AG20443 (cell line): ENCODE results near the gene FBXW11.

Source experiments
- DNase-seq: peaks from one replicate; pipeline ENCODE4 v3.0.0; 2012; ENCODE audit warnings: low spot score, mixed read lengths

The FBXW11 gene

DNA sequence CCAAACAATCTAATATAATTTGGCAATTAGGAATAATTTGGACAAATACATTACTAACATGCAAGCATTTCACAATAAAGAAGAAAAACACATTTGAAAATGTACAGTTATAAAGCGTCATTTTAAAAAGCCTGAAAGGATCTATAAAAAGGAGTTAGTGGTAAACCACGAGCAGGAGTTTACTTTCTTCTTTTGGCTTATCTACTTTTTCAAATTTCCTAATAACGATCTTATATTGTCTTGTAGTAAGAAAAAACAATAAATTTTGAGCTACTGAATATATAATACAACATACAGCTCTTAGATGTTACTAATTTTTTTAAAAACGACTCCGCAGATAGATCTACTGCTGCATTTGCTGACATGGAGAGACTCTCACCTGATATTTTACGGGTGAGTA is 141.0 kb downstream of the FBXW11 start:
- no peak for DNase-seq

DNA sequence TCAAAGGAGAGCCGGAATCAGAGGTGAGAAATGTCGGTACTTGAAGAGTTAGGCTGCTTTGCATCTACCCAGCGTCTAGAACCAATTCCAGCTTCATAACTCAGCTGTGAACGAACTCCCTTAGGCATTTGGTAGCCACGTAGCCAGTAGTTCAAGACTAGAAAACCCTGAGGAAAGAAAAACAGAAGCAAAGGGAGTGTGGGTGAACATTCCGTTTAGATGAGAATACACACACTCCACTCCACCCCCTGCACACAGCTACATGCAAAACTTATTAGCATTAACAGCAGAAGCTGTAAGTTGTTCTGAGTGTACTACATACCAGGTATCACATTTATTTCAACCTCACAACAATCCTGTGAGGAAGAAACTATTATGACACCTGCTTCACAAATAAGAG is 142.5 kb downstream of the FBXW11 start:
- DNase-seq: peak; percentile 78

DNA sequence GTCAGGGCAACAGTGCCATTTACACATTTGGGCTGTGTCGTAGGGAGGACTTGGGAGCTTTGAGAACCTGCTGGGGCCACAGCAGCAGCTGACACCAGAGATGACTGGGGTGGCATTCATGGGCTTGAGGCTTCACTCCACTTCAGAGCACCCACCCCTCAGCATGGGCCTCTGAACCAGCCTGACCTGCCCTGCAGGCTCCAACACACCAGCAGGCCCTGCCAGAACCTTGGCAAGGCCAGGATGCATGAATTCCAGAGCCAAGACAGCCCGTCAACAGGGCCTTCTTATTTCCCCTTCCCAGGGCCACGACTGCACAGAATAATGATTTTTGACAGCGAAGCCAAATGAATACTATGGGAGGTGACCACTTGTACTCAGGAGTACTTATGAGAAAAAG is 143.8 kb downstream of the FBXW11 start:
- DNase-seq: no peak

DNA sequence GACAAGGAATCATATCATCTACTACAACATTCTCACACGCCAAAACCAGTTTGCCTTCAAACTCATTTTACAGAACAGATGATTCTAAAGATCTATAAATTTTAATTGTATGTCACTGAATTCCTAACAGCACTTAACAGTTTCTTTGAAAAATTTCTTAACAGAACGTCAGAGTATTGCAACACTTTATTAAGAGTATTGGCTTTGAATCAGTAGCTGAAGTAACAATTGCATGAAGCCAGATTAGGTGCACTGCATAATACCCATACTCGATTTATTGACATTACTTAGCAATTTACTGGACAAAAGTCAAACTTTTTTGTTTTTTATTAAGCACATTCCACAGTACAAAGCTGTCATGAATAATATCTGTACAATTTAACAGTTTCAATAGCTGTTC is 145.1 kb downstream of the FBXW11 start:
- DNase-seq: no peak

DNA sequence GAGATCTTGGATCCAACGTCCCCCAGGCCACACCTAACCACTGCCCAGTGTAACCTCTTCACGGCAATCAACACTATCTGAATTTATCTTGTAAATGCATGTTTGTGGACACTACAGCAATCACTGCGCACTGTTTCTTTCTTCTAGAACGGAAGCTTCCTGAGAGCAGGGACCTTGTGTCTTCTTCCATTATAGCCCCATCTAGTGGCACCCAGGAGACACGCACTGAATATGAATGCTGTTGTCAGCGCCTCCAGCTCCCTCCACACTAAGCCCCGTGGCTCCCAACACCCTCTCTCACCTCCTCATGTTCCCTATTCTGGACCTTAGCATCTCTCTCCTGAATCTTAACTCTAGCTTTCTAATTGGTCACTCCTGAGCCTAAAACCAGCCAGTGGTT is 148.1 kb downstream of the FBXW11 start:
- no peak for DNase-seq

DNA sequence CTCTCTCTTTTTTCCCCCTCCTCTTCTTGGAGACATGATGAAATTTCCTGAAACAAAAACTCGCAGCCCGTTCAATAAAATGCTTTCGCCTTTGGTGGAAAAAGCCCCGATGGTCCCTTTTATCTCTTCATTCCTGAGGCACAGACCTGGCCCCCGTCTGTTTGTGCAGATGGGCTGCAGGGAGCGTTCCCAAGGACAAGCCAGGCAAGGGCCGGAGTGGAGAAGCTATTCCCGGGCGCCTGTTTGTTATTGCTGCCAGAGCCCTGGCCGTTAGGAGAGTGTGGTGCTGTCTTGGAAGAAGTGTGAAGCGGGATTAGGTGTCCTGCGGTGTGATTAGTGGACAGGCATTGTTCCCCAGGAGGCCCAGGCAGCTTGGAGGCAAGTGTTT is 149.0 kb downstream of the FBXW11 start:
- DNase-seq: no peak

DNA sequence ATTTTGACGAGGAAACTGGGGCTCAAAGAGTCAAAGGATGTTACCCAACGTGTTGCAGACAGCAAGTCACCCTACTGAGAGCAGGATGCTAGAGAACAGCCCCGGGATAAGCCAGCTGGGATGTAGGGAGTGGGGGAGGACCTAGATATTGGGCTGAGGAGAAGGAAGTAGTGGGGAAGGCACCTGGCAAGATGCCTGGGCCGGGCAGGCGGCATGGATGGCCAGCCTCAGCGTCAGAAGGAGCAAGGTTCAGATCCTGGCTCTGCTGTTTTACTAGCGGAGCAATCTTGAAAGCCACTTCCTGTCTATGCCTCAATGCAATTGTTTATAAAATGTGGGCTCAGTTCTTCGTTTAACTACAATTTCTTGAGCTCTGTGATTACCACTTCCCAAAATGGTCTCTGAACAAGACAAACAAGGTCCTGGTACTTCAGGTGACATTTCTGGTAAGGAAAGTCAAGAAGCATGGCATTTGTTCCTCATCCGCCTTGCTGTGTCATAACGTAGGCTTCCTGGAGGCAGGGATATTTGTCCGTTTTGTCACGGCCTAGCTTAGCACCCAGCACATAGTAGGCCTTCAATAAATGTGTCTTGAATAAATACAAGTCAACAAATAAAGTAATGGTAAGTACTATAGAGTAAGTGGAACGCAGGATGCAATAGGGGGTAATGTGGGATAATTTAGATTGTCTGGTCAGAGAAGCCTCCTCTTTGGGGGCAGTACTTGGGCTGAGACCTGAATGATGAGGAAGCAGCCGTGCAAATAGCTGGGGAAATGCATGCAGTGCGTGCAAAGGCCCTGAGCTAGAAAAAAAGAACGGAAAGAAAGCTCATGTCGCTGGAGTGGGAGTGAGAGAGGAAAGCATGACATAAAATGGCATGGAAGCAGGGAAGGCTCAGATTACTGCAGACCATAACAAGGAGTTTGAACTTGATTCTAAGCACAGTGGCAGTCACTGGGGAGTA is 150.4 kb downstream of the FBXW11 start:
- DNase-seq: no peak

DNA sequence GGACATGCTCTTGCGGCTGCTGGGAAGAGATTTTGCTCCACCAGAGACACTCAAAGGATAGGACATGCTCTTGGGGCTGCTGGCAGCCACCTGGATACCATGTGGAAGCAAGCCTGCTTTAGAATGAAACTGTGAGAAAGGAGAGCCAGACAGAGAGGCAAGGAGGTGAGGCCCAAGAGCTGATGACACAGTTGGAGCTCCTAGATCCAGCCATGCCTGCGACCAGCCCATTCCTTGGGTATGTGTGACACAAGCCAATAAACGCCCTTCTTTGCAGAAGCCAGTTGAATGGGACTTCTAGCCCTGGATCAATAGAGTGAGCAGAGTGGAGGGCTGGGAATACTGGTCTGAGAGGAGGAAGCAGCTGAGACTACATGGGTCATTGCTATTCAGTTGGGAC is 151.2 kb downstream of the FBXW11 start:
- no peak for DNase-seq

DNA sequence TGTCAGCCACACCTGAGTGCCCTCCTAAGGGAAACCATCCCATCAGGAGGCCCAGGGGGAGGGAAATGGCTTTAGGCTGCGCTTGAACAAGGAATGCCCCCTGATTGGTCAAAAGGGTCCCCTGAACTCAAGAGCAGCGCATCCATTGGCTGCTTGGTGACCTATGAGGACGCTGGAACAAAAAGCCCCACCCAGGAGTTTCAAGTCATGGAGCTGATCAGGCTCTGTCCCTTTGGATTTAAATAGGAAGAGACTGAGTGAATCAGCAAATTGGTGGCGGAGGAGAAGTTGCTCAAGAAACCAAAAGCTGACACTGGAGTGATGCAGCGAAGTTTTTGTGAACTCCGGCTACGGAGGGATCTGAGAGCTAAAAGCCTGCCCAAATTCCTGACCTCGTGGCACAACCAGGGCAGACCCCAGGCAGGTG is 154.2 kb downstream of the FBXW11 start:
- no peak for DNase-seq

DNA sequence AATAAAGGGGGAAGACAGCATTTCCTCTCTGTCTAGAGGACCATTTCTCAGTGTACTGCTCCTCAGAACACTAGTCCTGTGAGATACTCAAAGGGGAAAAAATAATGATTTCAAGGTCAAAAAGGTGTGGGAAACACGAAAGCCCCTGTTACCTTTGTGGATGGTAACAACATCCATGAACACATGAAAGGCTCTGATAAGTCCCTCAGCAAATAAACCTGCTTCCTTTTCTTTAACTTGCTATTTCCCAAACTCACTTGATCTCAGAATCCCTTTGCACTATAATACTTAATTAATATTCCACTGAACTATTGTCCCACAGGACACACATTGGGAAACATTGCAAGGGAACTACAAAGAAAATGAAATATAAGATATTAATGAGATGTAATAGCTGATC is 155.2 kb downstream of the FBXW11 start:
- no peak for DNase-seq

DNA sequence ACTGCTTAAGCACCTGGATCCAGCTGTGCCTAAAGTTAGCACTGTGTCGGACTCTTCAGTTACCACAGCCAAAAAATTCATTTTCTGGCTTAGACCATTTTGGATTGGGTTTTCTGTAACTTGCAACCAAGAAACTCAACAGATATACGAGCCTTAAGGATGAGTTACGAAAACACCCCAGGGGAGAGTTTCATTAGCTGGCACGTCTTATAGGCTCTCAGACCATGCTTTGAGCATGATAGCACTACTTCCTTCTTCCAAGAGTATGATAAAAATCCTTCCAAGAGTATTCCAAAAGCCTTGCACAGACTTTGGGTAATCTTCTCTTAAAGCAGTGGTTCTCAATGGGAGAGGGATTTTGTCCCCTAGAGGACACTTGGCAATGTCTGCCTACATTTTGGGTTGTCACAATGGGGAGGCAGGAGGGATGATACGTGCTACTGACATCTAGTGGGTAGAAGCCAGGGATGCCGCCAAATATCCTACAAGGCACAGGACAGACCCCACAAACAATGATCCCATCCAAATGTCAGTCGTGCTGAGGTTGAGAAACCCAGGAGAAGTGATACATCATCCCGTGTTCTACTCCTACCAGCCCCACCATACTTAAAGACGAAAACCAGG is 156.0 kb downstream of the FBXW11 start:
- DNase-seq: no peak

DNA sequence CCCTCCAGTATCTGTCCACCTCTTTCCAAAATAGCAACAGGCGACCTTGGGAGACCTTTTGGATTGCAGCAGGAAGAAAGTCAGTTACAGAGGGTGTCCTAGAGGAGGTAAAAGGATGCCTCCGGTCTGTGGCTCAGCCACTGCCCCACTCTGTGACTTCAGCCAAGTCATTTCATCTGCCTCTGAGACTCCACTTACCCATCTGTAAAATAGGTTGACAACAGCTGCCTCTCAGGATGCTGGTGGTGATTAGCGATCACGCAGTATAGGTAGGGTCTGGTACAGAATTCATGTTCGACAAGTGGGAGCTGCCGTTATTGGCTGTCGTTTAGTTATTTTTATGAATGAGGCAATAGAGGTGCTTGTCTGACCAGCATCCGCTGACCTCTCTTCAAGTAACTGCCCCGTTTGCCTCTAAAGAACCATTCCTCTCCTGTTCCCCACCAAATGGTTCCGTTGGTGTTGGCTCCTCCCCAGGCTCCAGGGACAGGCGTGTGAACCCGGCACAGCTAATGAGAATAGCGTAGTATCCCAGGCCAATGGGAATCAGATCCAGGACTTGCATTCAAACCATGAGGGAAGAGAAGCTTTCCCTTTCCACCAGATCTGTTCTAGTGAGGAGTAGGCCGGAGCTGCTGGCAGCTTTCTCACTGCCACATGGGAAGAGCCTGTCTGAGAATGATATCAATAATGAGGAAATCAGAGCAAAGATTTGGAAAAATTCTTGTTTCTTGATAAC is 156.7 kb downstream of the FBXW11 start:
- DNase-seq: no peak

DNA sequence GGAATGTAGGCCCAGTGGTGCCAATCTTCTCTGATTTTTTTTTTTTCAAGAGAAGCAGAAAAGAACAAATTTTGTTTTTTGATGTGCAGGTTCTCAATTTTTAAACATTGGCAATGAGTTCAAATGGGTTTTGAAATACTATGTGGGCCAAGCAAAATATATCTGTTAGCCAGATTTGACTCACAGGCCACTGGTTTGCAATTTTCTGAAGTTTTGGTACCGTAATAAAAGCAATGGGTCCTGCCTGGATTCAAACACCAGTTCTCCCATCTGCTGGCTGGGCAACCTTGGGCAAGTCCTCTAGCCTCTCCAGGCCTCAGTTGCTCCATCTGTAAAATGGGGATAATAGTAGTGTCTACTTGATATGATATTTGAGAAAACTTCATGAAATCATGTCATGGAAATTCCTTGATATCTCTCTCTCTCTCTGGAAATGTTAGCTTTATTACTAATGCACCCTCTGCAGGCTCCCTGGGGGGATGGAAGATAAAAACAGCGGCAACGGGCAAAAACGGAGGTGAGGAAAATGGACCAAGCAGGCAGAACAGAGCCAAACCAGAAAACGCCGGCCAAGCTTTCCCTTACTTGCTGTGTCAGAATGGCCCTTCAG is 157.4 kb downstream of the FBXW11 start:
- DNase-seq: no peak

DNA sequence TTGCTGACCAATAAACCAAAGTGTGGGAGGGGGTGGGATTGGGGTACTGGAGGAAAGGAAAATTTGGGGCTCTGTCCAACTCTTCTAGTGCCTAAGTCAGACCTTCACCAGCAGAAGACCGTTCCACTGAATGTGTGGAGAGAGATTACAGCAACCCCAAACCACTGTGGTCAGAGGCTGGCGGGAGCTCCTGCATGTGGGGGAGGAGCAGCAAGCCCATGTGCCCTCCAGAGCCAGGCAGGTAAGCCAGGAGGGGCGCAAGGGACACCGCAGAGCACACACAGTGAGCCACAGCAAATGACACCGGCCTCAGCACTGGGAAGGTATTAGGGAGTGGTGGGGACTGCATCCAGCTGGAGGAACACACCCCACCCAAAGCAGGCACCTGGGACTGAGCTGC is 158.0 kb downstream of the FBXW11 start:
- DNase-seq: no peak

DNA sequence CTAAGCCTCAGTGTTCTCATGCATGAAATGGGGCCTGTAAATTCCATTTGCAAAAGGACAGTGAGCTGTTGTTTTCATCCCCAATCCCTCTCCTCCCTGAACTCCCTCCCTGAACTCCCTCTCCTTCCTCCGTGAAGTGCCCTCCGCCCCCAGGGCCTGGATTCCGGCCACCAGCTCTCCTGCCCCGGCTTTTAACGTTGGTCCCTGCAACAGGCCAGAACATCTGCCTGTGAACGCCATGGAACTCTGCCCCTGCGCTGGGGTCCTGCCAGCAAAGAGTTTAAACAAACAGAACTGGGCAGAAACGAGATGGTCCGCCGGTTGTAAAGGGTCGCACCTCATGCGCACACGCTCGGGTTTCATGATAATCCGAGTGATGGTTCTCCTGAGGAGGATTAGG is 158.4 kb downstream of the FBXW11 start:
- no peak for DNase-seq

DNA sequence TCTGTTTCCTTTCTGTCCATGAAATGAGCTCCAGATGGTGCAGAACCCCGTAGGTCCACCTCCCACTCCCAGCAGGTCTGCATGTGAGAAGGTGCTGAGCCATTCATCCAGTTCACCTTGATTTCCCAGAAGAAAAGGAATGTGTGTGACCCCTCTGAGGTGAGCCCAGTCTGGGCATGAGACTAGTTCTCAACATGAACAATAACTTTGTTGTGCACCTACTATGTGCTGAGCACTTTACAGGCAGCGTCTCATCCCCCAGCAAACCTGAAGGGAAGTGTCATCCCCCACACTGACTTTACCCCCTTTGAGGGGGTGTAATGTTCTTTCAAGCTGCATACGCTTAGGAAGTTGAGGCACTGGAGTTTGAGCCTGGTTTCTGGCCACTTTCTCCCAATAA is 159.4 kb downstream of the FBXW11 start:
- DNase-seq: no peak

DNA sequence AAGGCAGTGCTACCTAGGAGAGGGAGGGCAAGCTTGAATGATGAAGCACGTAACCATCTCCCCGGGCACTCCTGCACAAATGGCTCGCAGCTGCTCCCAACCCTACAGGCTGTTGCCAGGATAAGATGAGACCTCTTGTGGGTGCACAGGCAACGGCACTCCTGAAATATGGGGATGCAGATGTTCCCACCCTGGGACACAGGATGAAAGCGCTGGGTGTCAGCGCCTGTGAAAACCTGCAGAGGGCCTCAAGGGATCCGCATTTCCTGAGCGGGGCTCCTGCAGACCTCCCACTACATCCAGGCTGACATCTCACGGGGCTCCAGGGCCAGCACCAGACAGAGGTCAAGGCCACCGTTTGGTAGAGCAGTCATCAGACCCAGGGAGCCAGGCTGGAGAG is 160.1 kb downstream of the FBXW11 start:
- no peak for DNase-seq

DNA sequence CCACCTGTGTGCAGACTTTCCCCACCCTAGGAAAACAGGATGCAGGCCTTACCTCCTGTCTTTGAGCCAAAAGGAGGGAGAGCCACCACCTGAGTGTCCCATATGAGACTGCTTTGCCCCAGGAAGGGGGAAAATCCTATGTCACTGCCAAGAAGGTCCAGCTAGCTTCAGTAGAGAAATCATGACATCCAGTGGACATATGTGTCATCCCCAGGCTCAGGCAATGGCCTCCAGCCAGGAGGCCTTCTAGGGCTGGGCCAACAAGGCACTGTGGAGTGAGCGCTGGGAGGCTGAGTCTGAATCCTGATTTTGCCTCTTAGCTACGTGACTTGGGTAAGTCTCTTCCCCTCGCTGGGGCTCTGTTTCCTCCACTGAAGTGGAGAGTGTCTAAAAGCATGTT is 160.6 kb downstream of the FBXW11 start:
- peak; percentile 81 for DNase-seq

DNA sequence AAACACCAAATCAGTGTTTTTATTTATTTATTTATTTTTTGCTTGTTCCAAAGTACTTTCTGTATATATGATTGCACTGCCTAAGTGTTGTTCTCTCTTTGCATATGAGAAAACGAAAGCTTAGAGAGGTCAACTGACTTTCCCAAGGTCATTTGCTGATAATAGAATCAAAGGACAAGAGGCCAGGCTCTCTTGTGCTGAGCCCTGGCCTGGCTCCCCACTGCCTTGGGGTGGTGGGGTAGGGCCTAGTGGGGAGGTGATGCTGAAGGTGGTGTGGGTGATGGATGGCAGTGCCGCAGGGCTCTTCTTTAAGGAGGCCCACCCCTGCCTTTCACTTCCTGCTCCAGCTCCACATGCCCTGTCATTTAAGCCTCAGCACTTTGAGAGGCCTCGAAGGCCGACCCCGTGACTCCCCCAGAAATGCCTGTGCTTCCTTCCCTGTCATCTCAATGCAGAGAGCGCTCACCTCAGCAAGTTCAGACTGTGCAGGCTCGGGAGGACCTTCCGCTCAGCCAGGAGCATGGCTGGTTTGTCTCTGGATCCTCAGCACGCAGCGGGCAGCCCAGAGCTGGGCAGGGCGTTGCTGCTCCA is 161.3 kb downstream of the FBXW11 start:
- DNase-seq: no peak

DNA sequence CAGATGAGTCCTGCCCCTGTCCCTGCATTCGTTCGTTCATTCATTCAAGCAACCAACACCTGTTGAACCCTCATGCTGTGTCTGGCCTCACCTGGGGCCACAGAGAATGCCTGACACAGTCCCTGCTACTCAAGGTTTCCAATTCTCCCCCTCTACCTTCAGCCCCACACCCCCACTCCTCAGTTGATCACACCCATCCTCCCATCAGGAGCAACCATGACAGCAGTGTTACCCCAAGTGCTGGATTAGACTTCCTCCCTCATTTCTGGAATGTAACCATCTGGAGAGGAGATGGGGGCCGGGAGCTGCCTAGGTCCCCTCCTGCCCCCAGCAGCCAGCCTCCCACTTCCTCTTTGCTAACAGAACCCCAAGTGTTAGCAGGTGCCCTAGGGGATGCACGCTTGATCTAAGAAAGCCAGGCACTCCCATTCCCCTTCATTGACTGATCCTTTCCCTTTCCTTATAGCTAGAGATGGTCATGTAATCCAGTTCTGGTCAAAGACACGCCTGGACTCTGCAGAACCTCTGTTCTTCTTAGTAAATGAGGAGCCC is 163.6 kb downstream of the FBXW11 start:
- no peak for DNase-seq

DNA sequence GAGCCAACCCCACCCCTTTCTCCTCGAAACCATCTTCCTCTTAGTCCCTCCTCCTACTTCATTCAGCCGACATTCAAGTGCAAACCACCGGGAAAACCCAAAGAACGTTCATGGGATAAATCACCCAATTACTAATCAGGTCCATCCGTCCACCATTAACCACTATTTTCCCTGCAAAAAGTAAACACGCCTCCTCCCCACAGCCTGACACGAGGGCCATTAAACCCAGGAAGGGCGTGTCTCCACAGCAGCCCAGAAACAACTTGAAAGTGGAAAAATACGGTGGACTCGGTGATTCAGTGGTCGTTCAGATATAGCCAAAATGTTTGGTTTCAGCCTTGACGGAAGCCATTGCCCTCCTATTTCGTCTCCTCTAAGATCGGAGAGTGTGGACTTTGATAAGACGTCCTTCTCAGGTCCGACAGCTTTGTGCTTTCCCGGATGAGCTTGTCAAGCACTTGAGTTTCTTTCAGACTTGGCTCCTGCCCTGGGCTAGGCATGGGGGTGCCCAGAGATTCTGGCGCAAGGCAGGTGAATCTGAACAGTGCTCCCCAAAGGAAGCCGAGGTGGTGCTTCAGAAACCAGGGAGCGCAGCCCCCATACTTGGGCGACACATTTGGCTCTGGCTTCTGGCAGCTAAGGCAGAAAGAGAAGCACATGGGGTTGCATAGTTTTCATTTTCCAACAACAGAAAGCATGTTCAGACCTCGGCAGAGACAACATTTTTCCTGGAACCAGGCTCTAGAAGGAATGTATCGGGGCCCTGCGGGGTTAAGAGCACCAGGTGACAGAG is 164.3 kb downstream of the FBXW11 start:
- peak; percentile 63 for DNase-seq
